Cardiac muscle cell (in vitro differentiated cells and primary cell): Measurements from ENCODE around the gene MEIS3. TPM values are rescaled to one million over a fixed set of nuclear protein-coding genes. Genes with fewer than 3 reads are reported as not detected.

ENCODE experiments used
- DNase-seq, 2 donors: peaks; one replicate each; pipeline versions ENCODE4 v3.0.0 to v3.0.0-alpha.2; 2010 to 2017; ENCODE audit warnings: low read depth in 1 of 2, low spot score in 1 of 2
- H3K27ac ChIP-seq: fragments of 200-600 bp; sonication (generic); 2 replicates; pipeline ENCODE4 v1.5.1; 2016
- H3K27me3 ChIP-seq: fragments of 200-600 bp; sonication (generic); 2 replicates; pipeline ENCODE4 v1.6.0; 2016; ENCODE audit warnings: control low read depth
- H3K36me3 ChIP-seq: fragments of 200-600 bp; sonication (generic); 2 replicates; pipeline ENCODE4 v1.5.1; 2016; ENCODE audit warnings: control low read depth
- H3K4me1 ChIP-seq: fragments of 200-600 bp; sonication (generic); 2 replicates; pipeline ENCODE4 v1.8.1; 2017; ENCODE audit warnings: low read depth, mild to moderate bottlenecking, mixed run types
- H3K4me3 ChIP-seq: fragments of 200-600 bp; sonication (generic); 2 replicates; pipeline ENCODE4 v1.5.1; 2016; ENCODE audit warnings: mild to moderate bottlenecking
- H3K9me3 ChIP-seq: fragments of 200-600 bp; sonication (generic); 2 replicates; pipeline ENCODE4 v1.5.1; 2017; ENCODE audit warnings: low read depth, mild to moderate bottlenecking, control low read depth
- polyA plus RNA-seq: library from polyadenylated mRNA; unstranded; fragments of >200 nt; fragmentation: Nextera tagmentation; extraction: Ambion mirVana; gene quantifications from 2 replicates; pipeline ENCODE4 v1.2.1, GENCODE V29; 2016
- total RNA-seq: library from RNA; depleted of rRNA; stranded (reverse); fragments of >200 nt; gene quantifications from 2 replicates; pipeline ENCODE4 v1.2.3, GENCODE V29; 2016
- TF ChIP-seq, protein P1 (sequence below): IDR thresholded peaks from 2 replicates; pipeline ENCODE4 v1.5.1; 2012; ENCODE audit warnings: low read depth, mild to moderate bottlenecking, low read length

MEIS3 gene
- total and polyA plus RNA-seq, 2 experiments from 2014 or later: 83.7 to 114 TPM

DNA sequence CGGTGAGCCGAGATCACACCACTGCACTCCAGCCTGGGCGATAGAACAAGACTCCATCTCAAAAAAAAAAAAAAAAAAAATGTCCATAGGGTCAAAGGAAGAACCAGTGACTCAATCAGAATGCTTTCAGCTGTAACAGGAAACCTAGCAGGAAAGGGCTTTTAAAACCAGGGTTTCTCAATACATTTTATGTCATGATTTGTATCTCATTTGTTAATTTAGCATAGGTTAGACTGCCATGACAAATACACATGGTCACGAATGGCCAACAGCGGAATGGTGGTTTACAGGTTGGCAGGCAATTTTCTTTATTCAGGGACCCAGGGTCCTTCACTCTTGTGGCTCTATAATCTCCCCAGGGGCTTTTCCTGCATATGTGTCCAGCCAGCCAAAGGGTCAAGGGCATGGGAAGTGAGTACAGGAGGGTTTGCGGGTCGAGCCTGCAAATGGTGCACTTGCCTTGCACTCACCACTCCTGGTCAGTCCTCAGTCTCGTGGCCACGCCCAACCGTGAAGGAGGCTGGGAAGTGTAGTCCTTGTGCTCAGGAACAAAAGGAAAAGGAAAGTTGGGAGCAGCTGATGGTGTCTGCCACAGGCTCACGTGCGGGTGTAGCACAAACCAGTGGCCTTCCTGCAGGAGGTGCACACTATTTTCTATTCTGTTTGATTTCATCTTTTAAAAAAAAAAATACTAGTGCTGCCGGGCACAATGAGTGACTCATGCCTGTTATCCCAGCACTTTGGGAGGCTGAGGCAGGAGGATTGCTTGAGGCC is 55.4 kb downstream of the MEIS3 start:
- H3K36me3 ChIP-seq: peaks cover 42% of the 10 kb centered on the region
- H3K27me3 ChIP-seq: no peaks in the 10 kb centered on the region
- H3K9me3 ChIP-seq: no peaks in the 10 kb centered on the region
- DNase-seq: peak in 1 of 2 donors; percentile 43
- TF ChIP-seq, protein P1, sequence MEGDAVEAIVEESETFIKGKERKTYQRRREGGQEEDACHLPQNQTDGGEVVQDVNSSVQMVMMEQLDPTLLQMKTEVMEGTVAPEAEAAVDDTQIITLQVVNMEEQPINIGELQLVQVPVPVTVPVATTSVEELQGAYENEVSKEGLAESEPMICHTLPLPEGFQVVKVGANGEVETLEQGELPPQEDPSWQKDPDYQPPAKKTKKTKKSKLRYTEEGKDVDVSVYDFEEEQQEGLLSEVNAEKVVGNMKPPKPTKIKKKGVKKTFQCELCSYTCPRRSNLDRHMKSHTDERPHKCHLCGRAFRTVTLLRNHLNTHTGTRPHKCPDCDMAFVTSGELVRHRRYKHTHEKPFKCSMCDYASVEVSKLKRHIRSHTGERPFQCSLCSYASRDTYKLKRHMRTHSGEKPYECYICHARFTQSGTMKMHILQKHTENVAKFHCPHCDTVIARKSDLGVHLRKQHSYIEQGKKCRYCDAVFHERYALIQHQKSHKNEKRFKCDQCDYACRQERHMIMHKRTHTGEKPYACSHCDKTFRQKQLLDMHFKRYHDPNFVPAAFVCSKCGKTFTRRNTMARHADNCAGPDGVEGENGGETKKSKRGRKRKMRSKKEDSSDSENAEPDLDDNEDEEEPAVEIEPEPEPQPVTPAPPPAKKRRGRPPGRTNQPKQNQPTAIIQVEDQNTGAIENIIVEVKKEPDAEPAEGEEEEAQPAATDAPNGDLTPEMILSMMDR: no peak
- H3K4me3 ChIP-seq: no peak overlapping the region
- H3K4me1 ChIP-seq: no peaks in the 10 kb centered on the region
- no peak overlapping the region for H3K27ac ChIP-seq

GRCh38 chr19:47362321-47362720 is 57.0 kb downstream of the MEIS3 start:
- Histone ChIP-seq H3K4me3 (no peak overlapping the region), H3K9me3 (no peaks in the 10 kb centered on the region), H3K36me3 (peaks cover 55% of the 10 kb centered on the region), H3K27me3 (no peaks in the 10 kb centered on the region), H3K4me1 (no peaks in the 10 kb centered on the region), H3K27ac (no peak overlapping the region)
- DNase-seq: no peak
- TF ChIP-seq, protein P1: no peak

- H3K9me3 ChIP-seq: no peaks in the 10 kb centered on the region
- TF ChIP-seq, protein P1: no peak
- H3K27ac ChIP-seq: no peak overlapping the region
- DNase-seq: no peak
- H3K27me3 ChIP-seq: no peaks in the 10 kb centered on the region
- H3K4me1 ChIP-seq: no peaks in the 10 kb centered on the region
- no peak overlapping the region for H3K4me3 ChIP-seq
- H3K36me3 ChIP-seq: peaks cover 69% of the 10 kb centered on the region
These were observed 60.4 kb downstream of the MEIS3 start for GRCh38 chr19:47358936-47359335.

DNA sequence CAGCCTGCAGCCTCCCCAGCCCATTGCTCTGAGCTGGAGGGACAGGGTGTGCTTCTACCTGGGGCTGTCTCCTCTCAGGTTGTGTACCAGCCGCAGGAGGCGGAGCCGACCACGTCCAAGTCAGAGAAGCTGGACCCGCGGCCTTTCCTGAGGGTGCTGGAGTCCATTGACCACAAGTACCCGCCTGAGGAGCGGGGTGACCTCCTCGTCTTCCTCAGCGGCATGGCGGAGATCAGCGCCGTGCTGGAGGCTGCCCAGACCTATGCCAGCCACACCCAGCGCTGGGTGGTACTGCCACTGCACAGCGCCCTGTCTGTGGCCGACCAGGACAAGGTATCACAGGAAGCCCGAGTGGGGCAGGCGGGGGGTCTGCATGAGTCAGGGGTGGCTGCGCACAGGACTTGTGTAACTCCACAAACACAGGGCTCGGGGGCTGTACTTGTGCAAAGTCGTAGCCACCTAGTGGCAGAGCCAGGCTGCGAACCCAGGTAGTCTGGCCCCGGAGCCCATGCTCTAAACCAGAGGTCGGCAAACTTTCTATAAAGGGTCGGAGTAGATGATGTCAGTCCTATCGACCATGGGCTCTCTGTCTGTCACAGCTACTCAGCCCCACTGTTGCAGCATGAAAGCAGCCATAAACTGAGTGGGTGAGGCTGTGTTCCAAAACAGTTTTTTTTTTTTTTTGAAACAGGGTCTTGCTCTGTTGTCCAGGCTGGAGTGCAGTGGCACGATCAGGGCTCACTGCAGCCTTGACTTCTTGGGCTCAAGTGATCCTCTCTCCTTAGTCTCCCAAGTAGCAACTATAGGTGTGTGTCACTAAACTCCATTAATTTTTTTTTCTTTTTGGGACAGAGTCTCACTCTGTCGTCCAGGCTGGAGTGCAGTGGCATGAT is 61.3 kb downstream of the MEIS3 start:
- no peak overlapping the region for H3K4me3 ChIP-seq
- no peak overlapping the region for H3K27ac ChIP-seq
- no peaks in the 10 kb centered on the region for H3K9me3 ChIP-seq
- no peaks in the 10 kb centered on the region for H3K27me3 ChIP-seq
- DNase-seq: no peak
- no peaks in the 10 kb centered on the region for H3K4me1 ChIP-seq
- TF ChIP-seq, protein P1: peak; percentile 15
- H3K36me3 ChIP-seq: peaks cover 71% of the 10 kb centered on the region

DNA sequence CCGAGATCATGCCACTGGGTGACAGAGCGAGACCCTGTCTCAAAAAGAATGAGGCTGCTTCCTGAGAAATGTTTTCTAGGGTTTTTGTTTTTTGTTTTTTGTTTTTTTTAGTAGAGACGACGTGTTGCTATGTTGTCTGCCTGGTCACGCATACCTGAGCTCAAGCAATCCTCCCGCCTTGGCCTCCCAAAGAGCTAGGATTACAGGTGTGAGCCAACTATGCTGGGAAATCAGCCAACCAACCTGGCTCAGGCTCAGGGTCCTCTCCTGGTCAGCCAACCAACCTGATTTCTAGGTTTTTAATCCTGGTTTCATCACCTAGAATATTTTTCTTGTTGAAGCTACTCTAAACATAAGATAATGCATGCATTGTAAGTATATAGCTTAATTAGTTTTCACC is 62.4 kb downstream of the MEIS3 start:
- Histone ChIP-seq H3K9me3 (no peaks in the 10 kb centered on the region), H3K27ac (no peak overlapping the region), H3K4me1 (no peaks in the 10 kb centered on the region), H3K27me3 (no peaks in the 10 kb centered on the region), H3K4me3 (no peak overlapping the region), H3K36me3 (peaks cover 64% of the 10 kb centered on the region)
- no peak for DNase-seq
- TF ChIP-seq, protein P1: no peak
